ENCODE results near the gene DCAF4. TPM values are rescaled to one million over a fixed set of nuclear protein-coding genes. Genes with fewer than 3 reads are reported as not detected.
A peak's percentile ranks its signal among the peaks of the same experiment; 100 is the strongest.

The DCAF4 gene
- total RNA-seq, 2 donors from 2014 or later = 8.9 to 29.6 TPM

DNA sequence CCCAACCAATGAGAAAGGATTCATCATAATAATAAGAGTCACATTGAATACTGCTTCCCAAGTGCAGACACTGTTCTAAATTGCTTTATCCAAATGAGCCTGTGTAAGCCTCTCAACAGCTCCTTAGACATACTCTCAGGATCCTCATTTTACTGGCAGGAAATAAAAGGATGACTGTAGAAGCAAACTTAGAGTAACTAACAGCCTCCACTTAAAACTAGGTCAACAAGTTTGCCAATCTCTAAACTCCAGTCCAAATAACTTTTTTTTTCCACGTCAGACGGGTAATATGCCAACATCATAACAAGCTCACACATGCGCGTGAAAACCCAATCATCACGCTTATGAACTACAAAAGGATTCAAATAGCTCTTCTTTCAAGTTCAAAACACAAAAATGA, 17.1 kb upstream of the DCAF4 start:
- no peak overlapping the region for H3K27ac ChIP-seq
- no peak for DNase-seq (ENCODE audit: low spot score)
- no peaks in the 10 kb centered on the region for H3K36me3 ChIP-seq
- H3K9me3 ChIP-seq = no peaks in the 10 kb centered on the region
- intact Hi-C loops (cut with DNase I) = no loop called here
- H3K4me3 ChIP-seq = no peak overlapping the region
- WGBS = 22% methylated on average over 5 of the region's 5 CpGs
- no peaks in the 10 kb centered on the region for H3K4me1 ChIP-seq (replicated peaks)
- peak; percentile 55 for TF ChIP-seq POLR2AphosphoS5 (IDR thresholded peaks at IDR 0.05)
- TF ChIP-seq, protein P1, sequence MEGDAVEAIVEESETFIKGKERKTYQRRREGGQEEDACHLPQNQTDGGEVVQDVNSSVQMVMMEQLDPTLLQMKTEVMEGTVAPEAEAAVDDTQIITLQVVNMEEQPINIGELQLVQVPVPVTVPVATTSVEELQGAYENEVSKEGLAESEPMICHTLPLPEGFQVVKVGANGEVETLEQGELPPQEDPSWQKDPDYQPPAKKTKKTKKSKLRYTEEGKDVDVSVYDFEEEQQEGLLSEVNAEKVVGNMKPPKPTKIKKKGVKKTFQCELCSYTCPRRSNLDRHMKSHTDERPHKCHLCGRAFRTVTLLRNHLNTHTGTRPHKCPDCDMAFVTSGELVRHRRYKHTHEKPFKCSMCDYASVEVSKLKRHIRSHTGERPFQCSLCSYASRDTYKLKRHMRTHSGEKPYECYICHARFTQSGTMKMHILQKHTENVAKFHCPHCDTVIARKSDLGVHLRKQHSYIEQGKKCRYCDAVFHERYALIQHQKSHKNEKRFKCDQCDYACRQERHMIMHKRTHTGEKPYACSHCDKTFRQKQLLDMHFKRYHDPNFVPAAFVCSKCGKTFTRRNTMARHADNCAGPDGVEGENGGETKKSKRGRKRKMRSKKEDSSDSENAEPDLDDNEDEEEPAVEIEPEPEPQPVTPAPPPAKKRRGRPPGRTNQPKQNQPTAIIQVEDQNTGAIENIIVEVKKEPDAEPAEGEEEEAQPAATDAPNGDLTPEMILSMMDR (IDR thresholded peaks at IDR 0.05) = no peak
- no peaks in the 10 kb centered on the region for H3K27me3 ChIP-seq (replicated peaks; ENCODE audit: insufficient read depth)

DNA sequence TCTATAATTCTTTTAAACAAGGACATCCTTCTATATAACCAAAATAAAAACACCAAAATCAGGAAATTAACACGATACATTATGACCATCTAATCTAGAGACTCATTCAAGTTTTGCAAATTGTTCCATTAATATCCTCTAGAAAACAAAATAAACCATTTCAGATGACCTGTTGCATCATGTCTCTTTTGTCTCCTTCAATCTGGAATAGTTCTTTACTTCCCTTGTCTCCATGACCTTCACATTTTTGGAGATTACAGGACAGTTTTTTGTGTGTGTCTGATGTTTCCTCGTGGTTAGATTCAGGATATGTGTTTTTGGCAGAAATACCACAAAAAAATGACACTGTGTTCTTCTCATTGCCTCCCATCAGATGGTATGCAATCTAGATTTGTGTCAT, 12.5 kb upstream of the DCAF4 start:
- H3K36me3 ChIP-seq = no peaks in the 10 kb centered on the region
- TF ChIP-seq, protein P1 (IDR thresholded peaks at IDR 0.05) = no peak
- no peak for TF ChIP-seq POLR2AphosphoS5 (IDR thresholded peaks at IDR 0.05)
- no peak for TF ChIP-seq POLR2A (IDR thresholded peaks at IDR 0.05)
- H3K27me3 ChIP-seq (replicated peaks; ENCODE audit: insufficient read depth) = no peaks in the 10 kb centered on the region
- DNase-seq (ENCODE audit: low spot score) = no peak
- H3K9me3 ChIP-seq = no peaks in the 10 kb centered on the region
- H3K27ac ChIP-seq = no peak overlapping the region
- no peaks in the 10 kb centered on the region for H3K4me1 ChIP-seq (replicated peaks)
- no peak overlapping the region for H3K4me3 ChIP-seq
- intact Hi-C loops (cut with DNase I) = no loop called here
- 41% methylated on average over 2 of the region's 2 CpGs for WGBS

DNA sequence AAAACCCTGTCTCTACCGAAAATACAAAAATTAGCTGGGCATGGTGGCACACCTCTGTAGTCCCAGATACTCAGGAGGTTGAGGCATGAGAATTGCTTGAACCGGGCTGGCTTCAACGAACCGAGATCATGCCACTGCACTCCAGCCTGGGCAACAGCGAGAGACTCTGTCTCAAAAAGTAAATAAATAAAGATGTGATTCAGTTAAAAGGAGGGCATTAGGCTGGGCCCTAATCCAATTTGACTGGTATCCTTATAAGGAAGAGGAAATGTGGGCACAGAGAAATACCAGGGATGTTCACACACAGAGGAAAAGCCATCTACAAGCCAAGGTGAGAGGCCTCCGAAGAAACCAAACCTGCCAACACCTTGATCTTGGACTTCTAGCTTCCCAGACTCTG, 10.1 kb upstream of the DCAF4 start:
- intact Hi-C loops (cut with DNase I) = no loop called here
- DNase-seq (ENCODE audit: low spot score) = no peak
- H3K4me1 ChIP-seq (replicated peaks) = no peaks in the 10 kb centered on the region
- H3K9me3 ChIP-seq = no peaks in the 10 kb centered on the region
- TF ChIP-seq POLR2A (IDR thresholded peaks at IDR 0.05) (no peak), POLR2AphosphoS5 (IDR thresholded peaks at IDR 0.05) (no peak)
- TF ChIP-seq, protein P1 (IDR thresholded peaks at IDR 0.05) = no peak
- H3K36me3 ChIP-seq = no peaks in the 10 kb centered on the region
- H3K4me3 ChIP-seq = no peak overlapping the region
- 53% methylated on average over 6 of the region's 6 CpGs for WGBS
- no peaks in the 10 kb centered on the region for H3K27me3 ChIP-seq (replicated peaks; ENCODE audit: insufficient read depth)
- no peak overlapping the region for H3K27ac ChIP-seq

DNA sequence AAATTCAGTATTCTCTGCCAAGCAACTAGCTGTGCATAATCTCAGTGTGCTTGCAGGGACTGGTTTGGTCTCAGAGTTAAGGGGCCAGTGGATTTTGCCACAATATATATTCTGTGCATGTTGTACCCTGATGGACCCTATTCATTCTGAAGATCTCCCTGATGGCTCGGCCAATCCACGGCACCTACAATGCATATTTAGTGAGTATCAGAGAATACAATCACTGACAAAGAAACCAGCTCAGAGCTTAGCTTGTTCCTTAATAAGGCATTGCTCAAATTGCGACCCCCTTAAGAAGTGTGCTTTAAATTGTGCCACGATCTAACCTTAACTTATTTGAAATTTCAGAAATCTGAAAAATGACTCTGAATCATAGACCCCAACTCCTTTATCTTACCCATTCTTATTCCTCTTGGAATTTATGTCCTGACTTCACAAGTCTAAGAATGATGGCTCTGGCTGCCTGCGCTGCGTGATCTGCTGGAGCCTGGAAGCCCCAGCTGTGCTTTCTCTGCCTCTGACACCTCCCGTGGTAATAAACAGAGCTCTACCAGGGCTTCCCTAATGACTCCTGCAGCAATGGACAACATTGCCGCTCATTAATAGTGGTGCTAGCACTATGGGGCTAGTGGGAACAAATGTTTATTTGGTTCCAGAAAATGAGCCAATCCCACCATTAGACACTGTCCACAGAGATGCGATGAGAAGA, 9.0 kb upstream of the DCAF4 start:
- no peaks in the 10 kb centered on the region for H3K27me3 ChIP-seq (replicated peaks; ENCODE audit: insufficient read depth)
- H3K4me3 ChIP-seq = no peak overlapping the region
- intact Hi-C loops (cut with DNase I) = no loop called here
- no peaks in the 10 kb centered on the region for H3K9me3 ChIP-seq
- WGBS = 43% methylated on average over 9 of the region's 9 CpGs
- DNase-seq (ENCODE audit: low spot score) = no peak
- TF ChIP-seq POLR2AphosphoS5 (IDR thresholded peaks at IDR 0.05) (no peak), POLR2A (IDR thresholded peaks at IDR 0.05) (no peak)
- TF ChIP-seq, protein P1 (IDR thresholded peaks at IDR 0.05) = no peak
- H3K36me3 ChIP-seq = no peaks in the 10 kb centered on the region
- H3K4me1 ChIP-seq (replicated peaks) = no peaks in the 10 kb centered on the region
- no peak overlapping the region for H3K27ac ChIP-seq

DNA sequence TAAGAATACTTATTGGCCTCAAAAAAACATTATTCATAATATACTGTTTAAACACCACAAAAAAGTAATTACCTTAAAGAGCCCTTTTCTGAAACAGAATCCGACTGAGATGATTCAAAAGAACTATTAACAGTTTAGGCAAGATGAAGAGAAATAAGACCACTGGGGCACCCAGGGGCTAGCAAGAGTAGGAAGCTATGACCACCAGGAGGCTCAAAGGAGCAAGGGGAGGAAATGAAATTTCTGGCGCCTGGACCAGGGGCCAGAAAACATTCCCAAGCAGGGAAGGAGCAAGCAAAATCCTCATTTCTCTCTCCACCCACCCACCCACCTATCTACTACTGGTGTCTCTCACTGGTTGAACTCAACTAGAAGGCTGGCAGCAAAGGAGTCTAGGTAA, 6.3 kb upstream of the DCAF4 start:
- no peaks in the 10 kb centered on the region for H3K9me3 ChIP-seq
- TF ChIP-seq POLR2AphosphoS5 (IDR thresholded peaks at IDR 0.05) (no peak), POLR2A (IDR thresholded peaks at IDR 0.05) (no peak)
- TF ChIP-seq, protein P1 (IDR thresholded peaks at IDR 0.05) = no peak
- no peak overlapping the region for H3K4me3 ChIP-seq
- no peak overlapping the region for H3K27ac ChIP-seq
- H3K36me3 ChIP-seq = no peaks in the 10 kb centered on the region
- no peaks in the 10 kb centered on the region for H3K27me3 ChIP-seq (replicated peaks; ENCODE audit: insufficient read depth)
- DNase-seq (ENCODE audit: low spot score) = no peak
- WGBS = 79% methylated on average over 2 of the region's 2 CpGs
- no peaks in the 10 kb centered on the region for H3K4me1 ChIP-seq (replicated peaks)
- intact Hi-C loops (cut with DNase I) = no loop called here
